ENCODE data around the gene MED9. TPM values are rescaled to one million over a fixed set of nuclear protein-coding genes. Genes with fewer than 3 reads are reported as not detected.

MED9 gene
- total and polyA plus RNA-seq, 8 donors = 4.6 to 12.2 (median 7.1) TPM

DNA sequence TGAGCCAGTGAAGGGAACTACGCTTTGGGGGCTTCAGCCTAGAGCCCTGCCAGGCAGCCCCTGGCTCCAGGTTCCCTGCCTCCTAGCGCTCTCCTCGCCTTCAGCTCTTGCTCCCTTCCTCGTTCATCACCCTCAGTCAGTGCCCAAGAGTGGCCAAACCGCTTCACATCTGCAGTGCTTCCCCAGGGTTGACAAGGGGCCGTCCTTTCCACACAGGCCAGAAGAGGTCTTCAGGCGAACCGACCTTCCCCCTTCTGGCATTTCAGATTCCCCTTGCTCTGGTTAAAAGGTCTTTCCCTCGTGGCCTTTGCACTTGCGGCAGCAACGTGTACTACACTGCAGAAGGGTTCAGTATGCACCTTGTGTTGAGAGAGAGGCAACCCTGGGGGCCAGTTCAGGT lies 15.3 kb downstream of the MED9 start:
- H3K4me1 ChIP-seq = peaks cover 9 to 11% (median 9%) of the 10 kb centered on the region in 3 donors
- no peak for FAIRE-seq
- no peak overlapping the region for H3K27ac ChIP-seq
- peaks cover 0 to 14% (median 3%) of the 10 kb centered on the region in 3 donors for H3K36me3 ChIP-seq
- no peak for TF ChIP-seq CTCF (IDR thresholded peaks at IDR 0.05)
- H3K9me3 ChIP-seq = no peaks in the 10 kb centered on the region
- H3K4me3 ChIP-seq = no peak overlapping the region
- intact Hi-C loops (cut with DNase I) = loop anchor here in 1 of 3 donors (10.0 kb wide), 1 partner anchor 153 kb away; no protein-coding TSS in a partner anchor
- WGBS, 2 donors = 88 to 93% methylated on average over 11 of the region's 11 CpGs
- ATAC-seq = no peak
- no peaks in the 10 kb centered on the region for H3K27me3 ChIP-seq
- DNase-seq = peak in 1 of 6 donors; percentile 20

- Histone ChIP-seq H3K36me3 (peaks cover 0 to 14% (median under 1%) of the 10 kb centered on the region in 3 donors), H3K4me3 (no peak overlapping the region), H3K4me1 (peaks cover 9 to 11% (median 9%) of the 10 kb centered on the region in 3 donors), H3K27ac (no peak overlapping the region), H3K27me3 (no peaks in the 10 kb centered on the region), H3K9me3 (no peaks in the 10 kb centered on the region)
- intact Hi-C loops (cut with DNase I) = loop anchor here in 1 of 3 donors (10.0 kb wide), 1 partner anchor 152 kb away; no protein-coding TSS in a partner anchor
- FAIRE-seq (no peak), DNase-seq (no peak), ATAC-seq (no peak)
- WGBS, 2 donors = 92 to 96% methylated on average over 9 of the region's 9 CpGs
- no peak for TF ChIP-seq CTCF (IDR thresholded peaks at IDR 0.05)
These were observed 15.8 kb downstream of the MED9 start for GRCh38 chr17:17492571-17492970.

- DNase-seq = peak in 2 of 6 donors; percentile 1 to 19
- TF ChIP-seq CTCF (IDR thresholded peaks at IDR 0.05) = no peak
These were observed 16.6 kb downstream of the MED9 start for GRCh38 chr17:17493249-17493985.

DNA sequence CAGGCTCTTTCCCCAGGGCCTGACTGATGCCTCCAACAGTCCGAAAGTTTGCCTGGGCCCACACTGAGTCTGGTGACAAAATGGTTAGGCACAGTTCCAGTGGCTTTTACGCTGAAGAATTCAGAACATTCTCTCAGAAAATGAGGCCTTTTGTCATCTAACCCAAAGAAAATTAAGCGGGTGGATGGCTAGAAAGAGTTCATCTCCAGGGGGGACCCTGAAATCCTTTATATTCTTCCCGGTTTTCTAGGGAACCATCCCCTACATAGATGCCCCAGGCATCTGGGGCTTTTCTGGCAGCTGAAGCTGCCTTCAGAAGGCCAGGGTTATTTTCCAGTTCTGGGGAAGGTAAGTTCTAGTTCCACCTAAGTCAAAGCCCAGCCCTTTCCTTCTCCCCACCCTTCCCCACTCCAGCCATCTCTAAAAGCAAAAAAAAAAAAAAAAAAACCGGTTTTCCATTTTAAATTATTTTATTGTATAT lies 17.2 kb downstream of the MED9 start:
- Histone ChIP-seq H3K27me3 (no peaks in the 10 kb centered on the region), H3K4me3 (peak overlapping the region in 1 of 4 donors; percentile 61), H3K27ac (peak overlapping the region in 2 of 4 donors; percentile 55 to 56), H3K9me3 (no peaks in the 10 kb centered on the region), H3K4me1 (peaks cover 9 to 11% (median 9%) of the 10 kb centered on the region in 3 donors), H3K36me3 (peaks cover 0 to 14% (median 0%) of the 10 kb centered on the region in 3 donors)
- no peak for DNase-seq
- WGBS, 2 donors = 81 to 83% methylated on average over 5 of the region's 5 CpGs
- intact Hi-C loops (cut with DNase I) = loop anchor here in 1 of 3 donors (10.0 kb wide), 1 partner anchor 151 kb away; no protein-coding TSS in a partner anchor
- FAIRE-seq = no peak
- no peak for TF ChIP-seq CTCF (IDR thresholded peaks at IDR 0.05)
- no peak for ATAC-seq

More at GRCh38 chr17:17493249-17493985, 16.6 kb downstream of the MED9 start:
- WGBS, 2 donors = 81 to 84% methylated on average over 15 of the region's 15 CpGs
- Histone ChIP-seq H3K27me3 (no peaks in the 10 kb centered on the region), H3K27ac (peak overlapping the region in 1 of 4 donors; percentile 55), H3K4me3 (peak overlapping the region in 1 of 4 donors; percentile 61), H3K4me1 (peaks cover 9 to 11% (median 9%) of the 10 kb centered on the region in 3 donors), H3K36me3 (peaks cover 0 to 14% (median 0%) of the 10 kb centered on the region in 3 donors), H3K9me3 (no peaks in the 10 kb centered on the region)
- FAIRE-seq = no peak
- intact Hi-C loops (cut with DNase I) = loop anchor here in 1 of 3 donors (10.0 kb wide), 1 partner anchor 151 kb away; no protein-coding TSS in a partner anchor
- no peak for ATAC-seq
